ENCODE data around the gene COA8. TPM values are rescaled to one million over a fixed set of nuclear protein-coding genes. Genes with fewer than 3 reads are reported as not detected.

Gene COA8
- total and polyA plus RNA-seq, 9 of the 15 experiments (the other 6 are each of a cell fraction or from before 2014, with no cell fraction given) = 5.0 to 35.3 (median 25.7) TPM

DNA sequence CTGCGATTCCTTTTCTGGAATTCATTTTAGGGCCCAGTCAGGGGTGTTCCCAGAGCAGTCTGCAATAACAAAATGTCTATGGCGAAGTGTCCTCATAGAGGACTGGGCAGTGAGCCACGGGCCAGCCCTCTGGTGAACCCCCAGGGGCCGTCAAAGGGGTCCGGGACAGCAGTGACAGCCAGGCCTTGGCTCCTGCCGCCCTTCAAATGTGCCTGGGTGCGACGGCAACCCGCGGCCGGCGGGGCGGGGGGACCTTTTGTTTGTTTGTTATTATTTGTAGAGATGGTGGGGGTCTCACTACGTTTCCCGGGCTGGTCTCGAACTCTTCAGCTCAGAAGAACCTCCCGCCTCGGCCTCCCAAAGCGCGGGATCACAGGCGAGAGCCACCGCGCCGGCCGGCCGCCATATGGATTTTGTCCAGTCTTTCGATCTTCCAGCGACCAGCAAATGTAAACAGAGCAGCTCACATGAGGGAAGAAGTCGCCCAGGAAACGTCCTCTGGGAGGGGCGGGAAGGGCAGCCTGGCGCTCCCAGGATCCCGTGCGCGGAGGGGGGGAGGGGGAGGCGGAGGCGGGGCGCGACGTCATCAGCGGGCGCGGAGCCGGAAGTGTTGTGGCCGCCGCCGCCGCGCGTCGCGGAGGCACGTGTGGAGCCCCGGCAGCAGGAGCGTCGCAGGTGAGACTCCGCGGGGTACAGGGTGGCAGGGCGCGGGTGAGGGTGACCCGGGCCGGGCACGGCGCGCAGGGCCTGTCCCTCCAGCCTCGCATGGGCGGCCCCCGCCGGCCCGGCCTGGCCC lies 34.0 kb upstream of the COA8 start, which contains the start of gene TRMT61A (continued):
- TF ChIP-seq MYC (IDR thresholded peaks at IDR 0.05; ENCODE audit: low read depth, low read length) = peak; percentile 84
- 0 out of 2 replicates have a peak, but pooled peaks have one; percentile 28 for TF ChIP-seq MYC (CRISPR knock-in tag; IDR thresholded peaks at IDR 0.05; ENCODE audit: borderline replicate concordance, low read depth)
- no peak for TF ChIP-seq RCOR1 (IDR thresholded peaks at IDR 0.05; ENCODE audit: borderline replicate concordance in 1 of 2, low read depth in 2 of 2, low read length in 2 of 2)
- peak; percentile 89 for TF ChIP-seq CREB1 (IDR thresholded peaks at IDR 0.05)
- TF ChIP-seq CREB1 (CRISPR knock-in tag; IDR thresholded peaks at IDR 0.05) = peak; percentile 87
- peak; percentile 43; the same call in 1 of the 2 replicates for TF ChIP-seq POLR2A (conservative IDR thresholded peaks at IDR 0.05)
- TF ChIP-seq ELF2 (CRISPR knock-in tag; IDR thresholded peaks at IDR 0.05) = peak; percentile 89
- TF ChIP-seq ZNF584 (CRISPR knock-in tag; IDR thresholded peaks at IDR 0.05; ENCODE audit: low read depth) = no peak
- TF ChIP-seq, protein P1, sequence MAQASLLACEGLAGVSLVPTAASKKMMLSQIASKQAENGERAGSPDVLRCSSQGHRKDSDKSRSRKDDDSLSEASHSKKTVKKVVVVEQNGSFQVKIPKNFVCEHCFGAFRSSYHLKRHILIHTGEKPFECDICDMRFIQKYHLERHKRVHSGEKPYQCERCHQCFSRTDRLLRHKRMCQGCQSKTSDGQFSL (CRISPR knock-in tag; IDR thresholded peaks at IDR 0.05) = no peak
- TF ChIP-seq, protein P1 (tag; IDR thresholded peaks at IDR 0.05) = peak in 1 of 2 experiments; percentile 68; a peak in 1 of 4 replicates
- TF ChIP-seq NR2C2 (CRISPR knock-in tag; IDR thresholded peaks at IDR 0.05) = no peak
- peak; percentile 53 for TF ChIP-seq NR2C2 (tag; IDR thresholded peaks at IDR 0.05)
- TF ChIP-seq GABPA (tag; conservative IDR thresholded peaks at IDR 0.05; ENCODE audit: low read depth) = peak; percentile 90
- peak; percentile 99 for TF ChIP-seq SAP30 (IDR thresholded peaks at IDR 0.05; ENCODE audit: borderline replicate concordance, insufficient read depth, low read depth, low read length, poor library complexity, severe bottlenecking)
- TF ChIP-seq MAZ (CRISPR knock-in tag; conservative IDR thresholded peaks at IDR 0.05 in 1 of 2, IDR thresholded peaks at IDR 0.05 in 1 of 2) = 0 out of 4 replicates have a peak, but pooled peaks of 1 of the 2 experiments have one; percentile 16
- TF ChIP-seq MTA1 (IDR thresholded peaks at IDR 0.05; ENCODE audit: borderline replicate concordance) = peak; percentile 53; the same call in 1 of the 2 replicates
